Ectodermal cell (in vitro differentiated cells): Measurements from ENCODE around the gene SPATC1L.
"Not testable (repeated sequence)": the region's sequence is repeated elsewhere in the genome, so short reads cannot be mapped to it uniquely, and the experiment has no call there.

ENCODE experiments used
- H3K27ac ChIP-seq: 2 replicates; pipeline ENCODE4 v1.7.0; 2013; ENCODE audit warnings: mild to moderate bottlenecking, low read depth, low read length; ENCODE audit not compliant: insufficient read depth, poor library complexity, severe bottlenecking
- H3K27me3 ChIP-seq: 2 replicates; pipeline ENCODE4 v1.7.0; 2013; ENCODE audit warnings: mild to moderate bottlenecking, low read length; ENCODE audit not compliant: insufficient read depth, control insufficient read depth, poor library complexity, severe bottlenecking
- H3K36me3 ChIP-seq: one replicate; pipeline ENCODE4 v1.7.0; 2013; ENCODE audit warnings: low read length; ENCODE audit not compliant: control insufficient read depth, insufficient read depth
- H3K4me1 ChIP-seq: one replicate; pipeline ENCODE4 v1.7.0; 2013; ENCODE audit warnings: low read length; ENCODE audit not compliant: control insufficient read depth, insufficient read depth
- H3K4me3 ChIP-seq: 2 replicates; pipeline ENCODE4 v1.7.0; 2013; ENCODE audit warnings: low read depth, low read length, control low read depth; ENCODE audit not compliant: insufficient read depth
- H3K9me3 ChIP-seq: 2 replicates; pipeline ENCODE4 v1.7.0; 2013; ENCODE audit warnings: mild to moderate bottlenecking, low read length, moderate library complexity; ENCODE audit not compliant: control insufficient read depth
- WGBS, 2 experiments: methylation state at CpG; one replicate each; pipeline ENCODE4 v1.1.7; 2013; ENCODE audit warnings: missing lambda C conversion rate in 2 of 2; 5-methylcytosine and 5-hydroxymethylcytosine counted together

SPATC1L gene

GRCh38 chr21:46188226-46189212, 4.3 kb upstream of the SPATC1L start:
- Histone ChIP-seq H3K9me3 (no peaks in the 10 kb centered on the region), H3K36me3 (peaks cover 6% of the 10 kb centered on the region), H3K4me3 (no peak overlapping the region), H3K4me1 (no peaks in the 10 kb centered on the region), H3K27me3 (no peaks in the 10 kb centered on the region), H3K27ac (no peak overlapping the region)
- WGBS, 2 experiments = 62 to 72% methylated on average over 14 to 17 of the region's 17 CpGs

- H3K36me3 ChIP-seq = peaks cover 6% of the 10 kb centered on the region
- H3K4me3 ChIP-seq = no peak overlapping the region
- H3K27me3 ChIP-seq = no peaks in the 10 kb centered on the region
- H3K27ac ChIP-seq = no peak overlapping the region
- H3K9me3 ChIP-seq = no peaks in the 10 kb centered on the region
- H3K4me1 ChIP-seq = no peaks in the 10 kb centered on the region
- WGBS, 2 experiments = 92 to 97% methylated on average over 7 of the region's 7 CpGs
Observed at GRCh38 chr21:46187814-46188213, 3.6 kb upstream of the SPATC1L start.

GRCh38 chr21:46187261-46187660, 3.0 kb upstream of the SPATC1L start:
- no peaks in the 10 kb centered on the region for H3K4me1 ChIP-seq
- H3K36me3 ChIP-seq = peaks cover 6% of the 10 kb centered on the region
- no peak overlapping the region for H3K4me3 ChIP-seq
- no peaks in the 10 kb centered on the region for H3K9me3 ChIP-seq
- no peak overlapping the region for H3K27ac ChIP-seq
- WGBS, 2 experiments = 93 to 97% methylated on average over 8 of the region's 8 CpGs
- no peaks in the 10 kb centered on the region for H3K27me3 ChIP-seq

- no peaks in the 10 kb centered on the region for H3K9me3 ChIP-seq
- H3K27me3 ChIP-seq = no peaks in the 10 kb centered on the region
- H3K4me3 ChIP-seq = no peak overlapping the region
- H3K4me1 ChIP-seq = no peaks in the 10 kb centered on the region
- 94 to 97% methylated on average over 7 of the region's 7 CpGs for WGBS, 2 experiments
- H3K27ac ChIP-seq = no peak overlapping the region
- H3K36me3 ChIP-seq = no peaks in the 10 kb centered on the region
Observed at GRCh38 chr21:46185716-46186115, 1.5 kb upstream of the SPATC1L start.

GRCh38 chr21:46184625-46185555, 631 bp upstream of the SPATC1L start:
- H3K4me1 ChIP-seq = no peaks in the 10 kb centered on the region
- H3K4me3 ChIP-seq = peak overlapping the region; percentile 89
- 16 to 21% methylated on average over 27 to 28 of the region's 30 CpGs for WGBS, 2 experiments
- peak overlapping the region; percentile 81 for H3K27ac ChIP-seq
- H3K36me3 ChIP-seq = no peaks in the 10 kb centered on the region
- no peaks in the 10 kb centered on the region for H3K27me3 ChIP-seq
- H3K9me3 ChIP-seq = no peaks in the 10 kb centered on the region

GRCh38 chr21:46183337-46183909, 836 bp downstream of the SPATC1L start:
- H3K36me3 ChIP-seq, H3K4me1 ChIP-seq, H3K27me3 ChIP-seq, H3K9me3 ChIP-seq, H3K27ac ChIP-seq: not testable (repeated sequence)
- WGBS, 2 experiments = 63 to 90% methylated on average over 2 to 4 of the region's 13 CpGs
- H3K4me3 ChIP-seq = peak overlapping the region; percentile 89

- Histone ChIP-seq H3K4me3 (no peak overlapping the region), H3K4me1 (no peaks in the 10 kb centered on the region), H3K27me3 (no peaks in the 10 kb centered on the region), H3K36me3 (no peaks in the 10 kb centered on the region), H3K9me3 (no peaks in the 10 kb centered on the region), H3K27ac (no peak overlapping the region)
- 93 to 94% methylated on average over 44 of the region's 44 CpGs for WGBS, 2 experiments
Observed at GRCh38 chr21:46182548-46183336, 1.5 kb downstream of the SPATC1L start.

GRCh38 chr21:46181953-46182547, 2.2 kb downstream of the SPATC1L start:
- Histone ChIP-seq H3K27ac (no peak overlapping the region), H3K9me3 (no peaks in the 10 kb centered on the region), H3K36me3 (no peaks in the 10 kb centered on the region), H3K4me1 (no peaks in the 10 kb centered on the region), H3K27me3 (no peaks in the 10 kb centered on the region), H3K4me3 (no peak overlapping the region)
- 94 to 95% methylated on average over 16 of the region's 16 CpGs for WGBS, 2 experiments

GRCh38 chr21:46181436-46181835, 2.8 kb downstream of the SPATC1L start:
- H3K9me3 ChIP-seq = no peaks in the 10 kb centered on the region
- 92 to 94% methylated on average over 19 of the region's 19 CpGs for WGBS, 2 experiments
- no peaks in the 10 kb centered on the region for H3K4me1 ChIP-seq
- H3K27me3 ChIP-seq = no peaks in the 10 kb centered on the region
- no peaks in the 10 kb centered on the region for H3K36me3 ChIP-seq
- no peak overlapping the region for H3K27ac ChIP-seq
- no peak overlapping the region for H3K4me3 ChIP-seq
